ENCODE data around the gene PHYHD1.

PHYHD1 gene

GRCh38 chr9:128920381-128921058 lies at the start of gene PHYHD1:
PHYHD1 (plus strand) TSS chr9:128920982; CDS start chr9:128922324, 1,342 bp downstream.
- no peak for DNase-seq (ENCODE audit: low read depth, low spot score)

DNA sequence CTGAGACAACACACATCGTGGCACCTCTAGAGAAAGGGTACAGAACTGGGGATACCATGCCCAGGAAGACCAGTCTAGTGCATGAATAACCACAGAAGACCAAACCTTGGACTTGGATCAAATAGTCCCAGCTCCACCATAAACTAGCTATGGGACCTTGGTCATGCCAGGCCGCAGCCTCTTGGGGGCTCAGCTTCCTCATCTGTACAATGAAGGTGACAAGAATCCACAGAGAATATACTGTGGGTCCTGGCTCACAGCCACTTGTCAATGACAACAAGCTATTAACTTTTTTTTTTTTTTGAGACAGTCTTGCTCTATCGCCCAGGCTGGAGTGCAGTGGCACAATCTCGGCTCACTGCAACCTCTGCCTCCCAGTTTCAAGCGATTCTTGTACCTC lies 42.9 kb upstream of the PHYHD1 start:
- DNase-seq (ENCODE audit: low read depth, low spot score): no peak

GRCh38 chr9:128881884-128882676 lies 38.7 kb upstream of the PHYHD1 start, which contains the start of the genes KYAT1 and LRRC8A:
KYAT1 (minus strand) TSS chr9:128881950; CDS start chr9:128845405, 36,545 bp downstream.
LRRC8A (plus strand) TSS chr9:128882133; CDS start chr9:128907165, 25,032 bp downstream.
- DNase-seq (ENCODE audit: low read depth, low spot score): peak; percentile 97

DNA sequence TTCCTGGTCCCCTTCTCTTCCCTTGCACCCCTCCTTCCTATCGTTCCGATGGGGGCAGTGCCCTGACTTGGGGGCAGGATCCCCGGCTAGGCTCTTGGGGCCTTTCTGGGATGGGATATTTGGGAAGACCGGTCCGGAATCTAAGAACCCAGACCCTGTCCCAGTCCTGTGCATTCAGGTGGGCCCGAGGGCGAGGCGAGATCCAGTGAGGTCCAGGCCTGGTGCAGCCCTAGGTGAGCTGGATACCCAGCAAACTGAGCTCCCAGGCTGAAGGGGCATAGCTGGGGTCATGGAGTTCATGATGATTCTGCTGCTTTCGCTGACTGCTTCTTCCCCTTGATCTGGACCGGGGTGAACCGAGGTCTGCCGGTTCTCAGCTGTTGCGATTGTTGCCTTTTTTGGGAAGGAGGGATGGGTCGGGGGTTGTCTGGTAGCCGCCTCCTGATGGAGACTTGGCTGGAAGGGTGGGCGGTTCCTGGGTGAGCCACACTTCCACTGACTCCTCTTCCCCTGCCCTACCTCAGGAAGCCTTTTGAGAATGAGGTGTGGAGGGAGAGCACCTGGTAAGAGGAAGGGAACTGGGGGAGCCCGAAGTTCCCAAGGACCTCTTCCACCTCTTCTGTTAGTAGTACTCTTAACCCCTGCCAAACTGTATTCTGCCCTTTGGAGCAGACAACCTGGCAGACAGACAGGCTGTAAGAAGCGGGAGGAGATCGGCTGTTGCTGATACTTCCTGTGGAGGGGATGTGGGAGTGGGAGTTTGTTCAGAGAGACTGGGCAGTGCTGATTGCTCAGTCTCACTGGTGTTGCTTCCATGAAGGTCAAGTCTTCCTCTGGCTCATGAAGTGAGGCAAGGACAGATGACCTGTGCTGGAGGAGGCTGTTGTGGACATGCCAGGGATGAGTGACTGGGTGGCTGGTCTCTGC lies 37.8 kb upstream of the PHYHD1 start:
- DNase-seq (ENCODE audit: low read depth, low spot score): peak; percentile 62

- DNase-seq (ENCODE audit: low read depth, low spot score): no peak
Observed at GRCh38 chr9:128884164-128884563, 36.6 kb upstream of the PHYHD1 start.

DNA sequence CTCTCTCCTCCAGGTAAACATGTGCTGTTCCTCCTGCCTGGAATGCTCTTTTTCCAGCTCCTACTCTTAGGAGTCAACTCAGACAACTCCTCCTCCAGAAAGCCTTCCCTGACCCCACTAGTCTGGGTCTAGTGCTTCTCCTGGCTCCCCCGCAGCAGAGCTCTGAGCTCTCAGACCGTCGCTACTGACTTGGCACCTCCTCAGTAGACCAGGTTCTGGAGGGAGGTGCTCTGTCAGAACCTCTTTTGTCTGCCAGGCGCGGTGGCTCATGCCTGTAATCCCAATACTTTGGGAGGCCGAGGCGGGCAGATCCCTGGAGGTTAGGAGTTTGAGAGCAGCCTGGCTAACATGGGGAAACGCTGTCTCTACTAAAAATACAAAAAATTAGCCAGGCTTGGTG lies 35.4 kb upstream of the PHYHD1 start:
- no peak for DNase-seq (ENCODE audit: low read depth, low spot score)

DNA sequence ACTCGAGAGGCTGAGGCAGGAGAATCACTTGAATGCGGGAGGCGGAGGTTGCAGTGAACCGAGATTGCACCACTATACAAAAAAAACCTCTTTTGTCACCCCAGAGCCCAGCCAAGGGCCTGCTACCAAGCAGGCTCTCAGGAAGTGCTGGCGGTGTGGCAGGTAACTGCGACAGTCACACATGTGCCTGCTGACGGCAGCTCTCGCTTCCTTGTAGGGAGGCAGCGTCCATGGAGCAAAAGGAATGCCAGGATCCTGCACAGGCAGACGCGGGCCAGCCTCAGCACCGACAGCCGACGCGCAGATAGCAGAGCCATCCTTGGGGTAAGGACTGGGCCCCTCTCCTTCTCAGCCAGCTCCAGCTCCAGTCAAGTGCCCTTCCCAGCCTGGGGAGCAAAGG lies 35.0 kb upstream of the PHYHD1 start:
- DNase-seq (ENCODE audit: low read depth, low spot score): no peak

- DNase-seq (ENCODE audit: low read depth, low spot score): no peak
Observed at GRCh38 chr9:128886211-128886891, 34.4 kb upstream of the PHYHD1 start.

- DNase-seq (ENCODE audit: low read depth, low spot score): no peak
Observed at GRCh38 chr9:128887049-128887448, 33.7 kb upstream of the PHYHD1 start.

GRCh38 chr9:128887914-128888350 lies 32.9 kb upstream of the PHYHD1 start:
- DNase-seq (ENCODE audit: low read depth, low spot score): peak; percentile 80

DNA sequence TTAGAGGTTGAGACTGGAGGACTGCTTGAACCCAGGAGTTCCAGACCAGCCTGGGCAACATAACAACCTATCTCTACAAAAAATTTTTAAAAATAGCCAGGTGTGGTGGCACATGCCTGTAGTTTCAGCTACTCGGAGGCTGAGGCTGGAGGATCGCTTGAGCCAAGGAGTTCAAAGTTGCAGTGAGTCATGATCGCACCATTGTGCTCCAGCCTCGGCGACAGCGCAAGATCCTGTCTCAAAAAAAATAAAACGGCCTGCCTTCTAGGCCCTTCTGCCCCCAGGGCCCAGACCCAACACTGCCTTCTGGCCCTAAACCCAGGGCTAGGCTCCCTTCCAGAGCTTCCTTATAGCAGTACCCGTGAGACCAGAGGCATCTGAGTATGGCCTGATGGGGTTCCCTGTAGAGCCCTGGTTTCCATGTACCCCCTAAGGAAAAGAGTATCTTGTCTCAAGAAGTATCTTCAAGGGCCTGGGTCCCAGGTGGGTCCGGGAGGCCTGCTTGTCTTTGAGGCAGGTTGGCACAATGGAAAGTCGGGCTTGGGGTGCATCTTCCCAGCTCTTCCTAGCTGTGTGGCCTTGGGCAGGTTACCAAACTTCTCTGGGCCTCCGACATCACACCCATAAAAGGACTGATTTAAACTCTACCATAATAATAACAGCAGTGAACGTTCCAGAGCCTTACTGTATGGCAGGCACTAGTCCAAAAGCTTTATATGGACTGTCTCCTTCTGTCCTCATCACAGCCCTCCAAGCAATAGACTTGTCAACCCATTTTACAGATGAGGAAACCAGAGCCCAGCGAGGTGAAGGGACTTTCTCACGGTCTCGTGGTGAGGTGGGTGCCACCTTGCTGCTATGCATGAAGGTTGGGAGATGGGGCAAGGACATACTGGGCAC lies 29.2 kb upstream of the PHYHD1 start:
- DNase-seq (ENCODE audit: low read depth, low spot score): no peak

- no peak for DNase-seq (ENCODE audit: low read depth, low spot score)
Observed at GRCh38 chr9:128892221-128892921, 28.4 kb upstream of the PHYHD1 start.

DNA sequence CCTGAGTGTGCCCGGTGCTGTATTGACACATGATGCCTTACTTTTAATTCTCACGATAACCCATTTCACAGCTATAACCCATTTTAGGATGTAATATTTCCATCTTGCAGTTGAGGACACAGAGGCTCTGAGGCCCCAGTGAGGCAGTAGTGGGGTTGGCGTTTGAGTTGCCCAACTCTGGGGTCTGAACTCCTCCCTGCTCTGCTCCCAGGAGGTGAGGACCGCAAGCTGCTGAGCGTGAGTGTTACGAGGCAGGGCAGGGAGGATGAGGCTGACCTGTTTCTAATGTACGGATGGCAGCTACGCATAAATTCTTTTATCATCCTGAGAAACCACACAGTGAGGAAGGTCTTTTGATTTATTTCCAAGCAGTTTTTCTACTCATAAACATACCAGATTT lies 27.4 kb upstream of the PHYHD1 start:
- DNase-seq (ENCODE audit: low read depth, low spot score): no peak

- DNase-seq (ENCODE audit: low read depth, low spot score): no peak
Observed at GRCh38 chr9:128894764-128895163, 26.0 kb upstream of the PHYHD1 start.

DNA sequence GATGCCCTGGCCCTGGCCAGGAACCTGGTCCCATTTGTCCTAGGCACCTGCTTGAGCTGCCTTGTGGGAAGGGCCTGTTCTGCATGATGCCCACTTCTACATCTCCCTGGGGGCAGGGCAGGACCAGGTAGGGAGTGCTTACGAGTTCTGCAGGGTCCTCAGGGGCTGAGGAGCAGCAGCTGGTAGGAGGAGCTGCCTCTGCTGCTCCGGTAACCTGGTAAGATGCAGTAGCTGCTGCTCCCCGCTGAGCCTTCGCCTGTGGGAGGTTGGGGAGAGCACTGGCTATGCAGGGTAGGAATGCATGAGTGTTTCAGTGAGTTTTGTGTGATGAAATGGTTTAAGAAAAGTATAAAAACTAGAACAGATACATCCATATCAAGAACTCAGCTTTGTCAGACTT lies 25.2 kb upstream of the PHYHD1 start:
- no peak for DNase-seq (ENCODE audit: low read depth, low spot score)

- no peak for DNase-seq (ENCODE audit: low read depth, low spot score)
Observed at GRCh38 chr9:128898382-128898781, 22.4 kb upstream of the PHYHD1 start.

GRCh38 chr9:128898845-128899565 lies 21.8 kb upstream of the PHYHD1 start:
- no peak for DNase-seq (ENCODE audit: low read depth, low spot score)

DNA sequence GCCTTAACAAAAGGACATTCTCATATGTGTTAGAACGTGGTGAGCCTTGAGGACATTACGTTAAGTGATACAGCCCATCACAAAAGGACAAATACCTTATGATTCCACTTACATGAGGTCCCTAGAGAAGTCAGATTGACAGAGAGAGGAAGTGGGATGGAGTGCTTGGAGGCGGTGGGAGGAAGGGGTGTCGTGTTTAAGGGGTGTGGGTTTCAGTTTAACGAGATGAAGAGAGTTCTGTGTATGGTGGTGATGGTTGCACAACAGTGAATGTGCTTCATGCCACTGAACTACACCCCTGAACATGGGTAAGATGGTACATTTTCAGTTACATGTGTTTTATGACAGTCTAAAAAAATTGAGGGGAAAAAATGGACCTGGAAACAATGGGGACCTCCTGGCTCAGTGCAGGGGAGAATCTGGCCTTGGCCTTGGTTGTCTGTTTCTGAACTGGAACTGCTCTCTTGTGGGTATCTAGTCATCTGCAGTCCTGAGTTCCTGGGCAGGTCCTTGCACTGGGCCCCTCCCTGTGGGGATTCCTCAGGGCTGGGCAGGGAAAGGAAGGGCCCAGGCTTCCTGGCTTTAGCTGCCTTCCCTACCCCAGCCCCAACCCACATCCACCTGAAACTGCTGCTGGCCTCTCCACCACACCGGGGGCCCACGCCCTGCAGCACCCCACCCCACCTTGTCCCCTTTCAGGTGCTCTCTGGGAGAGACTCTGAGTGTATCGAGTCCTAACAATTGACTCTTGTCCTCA lies 21.0 kb upstream of the PHYHD1 start:
- no peak for DNase-seq (ENCODE audit: low read depth, low spot score)

All from ELF-1 (cell line).